Stimulated activated naive B cell treated with anti-CD40 and anti-IgM and Interleukin-4, amounts not matched to agents 10 μg/mL and 1 μg/mL and 100 μg/mL, for 72 hours (primary cell): ENCODE measurements around the gene EVPL.

Experiments used
- ATAC-seq, 2 donors: fragments of 150-1000 bp; cut with Tn5 transposase; replicated peaks; 2 replicates each; pipeline ENCODE4 v1.10.0; 2021; ENCODE audit warnings: moderate library complexity in 1 of 2
- DNase-seq: peaks from one replicate; pipeline ENCODE4 v3.0.0; 2021
- H3K27ac Mint-ChIP-seq: one replicate; pipeline ENCODE4 v1.8.0; 2022; ENCODE audit warnings: mild to moderate bottlenecking, mixed read lengths
- H3K27me3 Mint-ChIP-seq, 2 donors: one replicate each; pipeline ENCODE4 v1.8.0; 2022; ENCODE audit warnings: mixed read lengths in 2 of 2
- H3K36me3 Mint-ChIP-seq, 2 donors: one replicate each; pipeline ENCODE4 v1.8.0; 2022; ENCODE audit warnings: mixed read lengths in 2 of 2, mild to moderate bottlenecking in 1 of 2
- H3K4me1 Mint-ChIP-seq, 2 donors: one replicate each; pipeline ENCODE4 v1.8.0; 2022; ENCODE audit warnings: mixed read lengths in 2 of 2, mild to moderate bottlenecking in 1 of 2
- H3K4me3 Mint-ChIP-seq, 2 donors: one replicate each; pipeline ENCODE4 v1.8.0; 2022; ENCODE audit warnings: mild to moderate bottlenecking in 2 of 2, mixed read lengths in 2 of 2, moderate library complexity in 1 of 2
- H3K9me3 Mint-ChIP-seq, 2 donors: one replicate each; pipeline ENCODE4 v1.8.0; 2022; ENCODE audit warnings: mixed read lengths in 2 of 2, mild to moderate bottlenecking in 1 of 2

The EVPL gene

DNA sequence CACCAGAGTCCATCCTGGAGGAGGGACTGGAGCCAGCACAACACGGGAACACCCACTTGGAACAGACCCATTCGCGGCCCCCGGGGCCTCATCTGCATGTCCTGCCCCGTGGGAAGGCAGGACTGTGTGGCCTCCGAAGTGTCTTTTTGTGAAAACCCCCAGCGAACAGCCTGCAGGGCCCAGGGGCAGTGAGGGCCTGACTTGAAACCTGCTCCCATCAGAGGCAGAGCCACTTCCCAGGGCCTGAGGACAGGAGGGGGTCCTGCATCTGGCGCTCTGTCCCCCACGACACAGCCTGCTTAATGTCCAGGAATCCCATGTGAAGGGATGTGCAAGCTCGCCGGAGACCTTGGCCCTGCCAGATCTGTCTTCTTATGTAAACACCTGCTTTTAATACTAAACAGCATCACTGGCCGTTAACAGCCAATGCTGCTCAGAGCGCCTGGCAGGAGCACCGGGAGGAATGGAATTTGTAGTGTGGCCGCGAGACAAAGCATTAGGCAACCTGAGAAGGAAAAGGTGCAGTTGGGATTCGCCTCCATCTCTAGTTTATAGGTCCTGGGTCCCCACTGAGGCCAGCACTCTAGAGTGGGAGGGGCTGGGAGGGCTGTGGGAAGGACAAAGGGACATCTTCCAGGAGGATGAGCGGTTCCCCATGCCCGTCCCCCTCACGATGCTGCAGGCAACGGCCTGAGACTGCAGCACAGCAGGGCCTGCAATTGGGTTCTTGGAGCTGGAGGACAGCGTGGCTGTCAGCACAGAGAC, 9.6 kb upstream of the EVPL start:
- H3K4me3 Mint-ChIP-seq = no peak overlapping the region
- no peak for DNase-seq
- H3K27ac Mint-ChIP-seq = no peak overlapping the region
- H3K9me3 Mint-ChIP-seq = no peaks in the 10 kb centered on the region
- peaks cover 17 to 41% of the 10 kb centered on the region in 2 donors for H3K36me3 Mint-ChIP-seq
- peaks cover 0 to 1% of the 10 kb centered on the region in 2 donors for H3K4me1 Mint-ChIP-seq
- H3K27me3 Mint-ChIP-seq = no peaks in the 10 kb centered on the region
- ATAC-seq = no peak

DNA sequence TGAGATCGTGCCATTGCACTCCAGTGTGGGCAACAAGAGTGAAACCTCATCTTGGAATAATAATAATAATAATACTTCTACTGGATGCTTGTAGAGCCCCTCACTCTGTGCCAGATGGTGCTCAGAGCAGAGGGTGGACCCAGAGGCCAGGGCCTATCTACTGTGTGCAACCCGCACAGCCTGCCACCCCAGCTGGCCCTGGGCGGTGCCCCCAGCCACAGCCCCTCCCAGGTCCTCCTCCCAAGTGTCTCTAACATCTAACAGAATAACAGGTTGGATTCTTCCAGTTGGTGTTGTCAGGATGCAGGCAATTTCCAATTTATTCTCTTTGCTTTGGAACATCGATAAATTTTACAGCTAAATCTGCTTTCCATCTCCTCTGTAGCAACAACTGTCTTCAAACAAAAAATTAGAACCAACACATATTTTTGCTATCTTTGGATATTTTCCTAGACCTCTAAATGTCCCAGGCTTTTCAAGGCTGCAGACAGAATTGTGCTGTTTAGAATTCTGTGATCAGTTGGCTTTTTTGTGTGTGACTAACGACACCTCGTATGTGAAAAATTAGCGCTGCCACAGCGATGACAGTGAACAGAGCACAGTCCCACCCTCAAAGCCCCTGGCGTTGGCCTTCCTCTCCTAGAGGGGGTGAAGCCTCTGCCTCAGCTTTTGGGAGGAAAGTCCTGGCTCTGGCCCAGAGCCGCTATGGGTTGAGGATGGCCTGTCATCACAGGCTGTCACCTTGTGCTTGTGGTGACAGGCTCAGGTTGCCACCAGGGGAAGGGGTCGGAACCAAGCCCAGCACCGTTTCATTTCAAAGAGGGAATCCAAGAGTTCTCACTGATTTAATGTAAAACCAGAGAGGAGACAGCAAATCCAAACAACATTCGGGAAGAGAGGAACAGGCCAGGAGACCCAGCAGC, 7.6 kb upstream of the EVPL start:
- peaks cover 3 to 4% of the 10 kb centered on the region in 2 donors for H3K4me1 Mint-ChIP-seq
- H3K9me3 Mint-ChIP-seq = no peaks in the 10 kb centered on the region
- ATAC-seq = no peak
- H3K36me3 Mint-ChIP-seq = peaks cover 9 to 27% of the 10 kb centered on the region in 2 donors
- H3K27me3 Mint-ChIP-seq = peaks cover 0 to 2% of the 10 kb centered on the region in 2 donors
- H3K27ac Mint-ChIP-seq = no peak overlapping the region
- DNase-seq = no peak
- H3K4me3 Mint-ChIP-seq = no peak overlapping the region

- peaks cover 3 to 12% of the 10 kb centered on the region in 2 donors for H3K36me3 Mint-ChIP-seq
- no peak for ATAC-seq
- H3K9me3 Mint-ChIP-seq = no peaks in the 10 kb centered on the region
- H3K4me3 Mint-ChIP-seq = no peak overlapping the region
- H3K27me3 Mint-ChIP-seq = peaks cover 0 to 8% of the 10 kb centered on the region in 2 donors
- no peak for DNase-seq
- no peak overlapping the region for H3K27ac Mint-ChIP-seq
- peaks cover 8 to 12% of the 10 kb centered on the region in 2 donors for H3K4me1 Mint-ChIP-seq
These were observed 6.0 kb upstream of the EVPL start for GRCh38 chr17:76033139-76033538.

DNA sequence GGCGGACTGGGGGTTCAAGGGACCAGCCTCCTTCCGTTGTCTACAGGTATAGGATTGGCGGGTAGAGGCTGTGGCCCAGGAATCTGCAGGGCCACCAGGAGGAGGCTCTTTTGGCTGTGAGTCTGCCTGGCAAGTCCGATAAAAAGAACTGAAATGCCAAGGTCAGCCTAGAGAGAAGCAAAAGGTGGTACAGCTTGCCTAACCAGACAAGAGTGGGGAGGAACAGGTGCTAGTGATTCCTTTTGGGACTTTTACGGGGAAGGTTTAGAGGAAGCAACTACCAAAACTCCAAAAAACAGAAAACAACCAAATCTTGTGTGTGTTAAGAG, 5.6 kb upstream of the EVPL start:
- DNase-seq (no peak), ATAC-seq (no peak)
- Mint-ChIP-seq H3K27me3 (peaks cover 0 to 8% of the 10 kb centered on the region in 2 donors), H3K36me3 (peaks cover 2 to 10% of the 10 kb centered on the region in 2 donors), H3K4me3 (no peak overlapping the region), H3K9me3 (no peaks in the 10 kb centered on the region), H3K27ac (no peak overlapping the region), H3K4me1 (peaks cover 8 to 12% of the 10 kb centered on the region in 2 donors)

GRCh38 chr17:76032073-76032779, 5.1 kb upstream of the EVPL start:
- peaks cover 0 to 8% of the 10 kb centered on the region in 2 donors for H3K27me3 Mint-ChIP-seq
- H3K9me3 Mint-ChIP-seq = no peaks in the 10 kb centered on the region
- no peak for ATAC-seq
- peaks cover 2 to 10% of the 10 kb centered on the region in 2 donors for H3K36me3 Mint-ChIP-seq
- no peak for DNase-seq
- peaks cover 9 to 12% of the 10 kb centered on the region in 2 donors for H3K4me1 Mint-ChIP-seq
- H3K27ac Mint-ChIP-seq = no peak overlapping the region
- no peak overlapping the region for H3K4me3 Mint-ChIP-seq

DNA sequence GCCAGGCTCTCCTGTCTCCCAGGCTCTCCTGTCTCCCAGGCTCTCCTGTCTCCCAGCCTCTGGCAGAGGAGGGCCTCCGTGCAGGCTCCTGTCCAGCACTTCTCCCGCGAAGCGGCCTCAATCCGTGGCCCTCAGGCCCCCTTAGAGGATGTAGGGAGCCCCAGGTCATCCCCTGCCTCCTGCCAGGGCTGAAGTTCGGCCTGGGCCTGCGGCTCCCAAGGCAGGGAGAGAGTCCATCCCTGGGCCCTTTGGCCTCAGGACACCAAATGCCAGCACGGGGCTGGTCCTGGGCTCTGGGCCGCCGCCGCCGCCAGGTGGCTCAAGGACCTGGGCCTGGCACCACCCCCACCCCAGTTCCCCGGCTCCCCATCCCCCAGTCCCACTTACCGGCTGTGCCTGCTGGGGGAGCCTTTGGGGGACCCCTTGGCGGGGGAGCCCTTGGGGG, 370 bp downstream of the EVPL start:
- peaks cover 11 to 12% of the 10 kb centered on the region in 2 donors for H3K4me1 Mint-ChIP-seq
- H3K36me3 Mint-ChIP-seq = no peaks in the 10 kb centered on the region
- H3K9me3 Mint-ChIP-seq = no peaks in the 10 kb centered on the region
- no peak for DNase-seq
- ATAC-seq = peak in 1 of 2 donors; percentile 11
- H3K27ac Mint-ChIP-seq = no peak overlapping the region
- H3K27me3 Mint-ChIP-seq = peaks cover 0 to 14% of the 10 kb centered on the region in 2 donors
- no peak overlapping the region for H3K4me3 Mint-ChIP-seq

DNA sequence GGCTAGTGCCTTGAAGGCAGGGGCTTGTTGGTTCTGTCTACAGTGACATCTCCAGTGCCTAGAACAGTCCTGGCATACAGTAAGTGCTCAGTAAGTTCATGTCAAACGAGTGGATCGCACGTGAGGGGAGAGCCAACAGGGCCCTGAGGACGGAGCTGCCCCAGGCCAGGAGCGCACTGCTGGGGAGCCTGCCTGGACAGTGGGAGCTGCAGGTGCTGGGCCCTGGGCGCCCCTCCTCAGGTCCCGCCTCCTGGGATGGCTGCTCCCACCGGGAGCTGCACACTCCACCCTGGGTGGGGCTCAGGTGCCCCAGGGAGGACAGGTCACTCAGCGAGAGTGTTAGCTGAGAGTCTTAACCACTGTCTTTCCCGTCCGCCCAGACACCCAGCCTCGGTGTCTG, 1.8 kb downstream of the EVPL start:
- peaks cover 11 to 12% of the 10 kb centered on the region in 2 donors for H3K4me1 Mint-ChIP-seq
- H3K36me3 Mint-ChIP-seq = no peaks in the 10 kb centered on the region
- DNase-seq = no peak
- H3K27ac Mint-ChIP-seq = no peak overlapping the region
- H3K27me3 Mint-ChIP-seq = peaks cover 0 to 14% of the 10 kb centered on the region in 2 donors
- ATAC-seq = no peak
- H3K4me3 Mint-ChIP-seq = no peak overlapping the region
- H3K9me3 Mint-ChIP-seq = no peaks in the 10 kb centered on the region

GRCh38 chr17:76024353-76024752, 2.8 kb downstream of the EVPL start:
- peaks cover 0 to 8% of the 10 kb centered on the region in 2 donors for H3K27me3 Mint-ChIP-seq
- ATAC-seq = no peak
- H3K4me3 Mint-ChIP-seq = no peak overlapping the region
- peaks cover 5 to 6% of the 10 kb centered on the region in 2 donors for H3K4me1 Mint-ChIP-seq
- DNase-seq = no peak
- H3K36me3 Mint-ChIP-seq = no peaks in the 10 kb centered on the region
- H3K9me3 Mint-ChIP-seq = no peaks in the 10 kb centered on the region
- H3K27ac Mint-ChIP-seq = no peak overlapping the region

GRCh38 chr17:76023900-76024237, 3.2 kb downstream of the EVPL start:
- Mint-ChIP-seq H3K9me3 (no peaks in the 10 kb centered on the region), H3K36me3 (no peaks in the 10 kb centered on the region), H3K4me1 (peaks cover under 1 to 3% of the 10 kb centered on the region in 2 donors), H3K27ac (no peak overlapping the region), H3K4me3 (no peak overlapping the region), H3K27me3 (peaks cover 0 to 6% of the 10 kb centered on the region in 2 donors)
- ATAC-seq (no peak), DNase-seq (no peak)

DNA sequence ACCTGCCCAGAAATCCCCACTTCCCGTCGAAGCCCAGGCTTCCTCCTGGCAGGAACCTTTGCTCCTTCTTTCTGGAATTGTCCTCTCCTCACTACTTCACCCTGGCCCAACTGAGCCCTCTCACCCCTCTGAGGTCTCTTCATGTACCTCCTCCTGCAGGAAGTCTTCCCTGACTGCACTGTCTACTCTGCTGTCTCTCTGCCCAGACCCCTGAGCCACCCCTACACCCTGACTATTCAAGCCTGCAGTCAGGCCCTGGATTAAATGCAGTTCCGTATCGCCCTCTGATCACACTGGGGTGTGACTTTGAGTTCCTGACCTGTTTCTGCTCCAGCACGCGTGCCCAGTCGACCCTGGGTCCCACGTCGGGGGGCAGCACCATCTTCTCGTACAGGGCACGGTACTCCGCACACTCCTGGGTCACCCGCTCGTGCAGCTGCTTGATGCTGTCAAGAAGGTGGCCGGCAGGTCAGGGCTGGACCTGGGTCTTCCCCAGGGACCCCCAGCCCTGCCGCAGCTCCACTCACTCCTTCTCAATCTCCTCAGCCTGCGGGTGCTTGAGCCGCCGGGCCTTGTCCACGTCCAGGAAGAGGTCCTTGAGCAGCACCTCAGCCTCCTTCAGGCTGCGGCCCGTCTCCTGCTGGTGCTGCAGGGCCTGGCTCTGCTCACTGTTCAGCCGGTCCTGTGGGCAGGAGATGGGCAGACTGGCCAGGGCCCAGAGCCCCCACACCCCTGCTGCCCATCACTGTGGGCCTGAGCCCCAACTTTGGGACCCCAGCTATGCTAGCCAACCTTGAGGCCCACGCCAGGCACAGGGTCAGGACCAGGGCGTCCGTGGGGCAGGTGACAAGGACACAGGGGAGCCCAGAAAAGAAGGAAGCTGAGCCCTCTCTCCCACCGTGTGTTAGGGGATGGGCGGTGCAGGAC, 3.9 kb downstream of the EVPL start:
- DNase-seq (no peak), ATAC-seq (no peak)
- Mint-ChIP-seq H3K4me1 (peaks cover 0 to 3% of the 10 kb centered on the region in 2 donors), H3K4me3 (no peak overlapping the region), H3K36me3 (no peaks in the 10 kb centered on the region), H3K27me3 (peaks cover 0 to 6% of the 10 kb centered on the region in 2 donors), H3K9me3 (no peaks in the 10 kb centered on the region), H3K27ac (no peak overlapping the region)

GRCh38 chr17:76022285-76022684, 4.8 kb downstream of the EVPL start:
- H3K4me1 Mint-ChIP-seq = peaks cover 0 to 2% of the 10 kb centered on the region in 2 donors
- no peak overlapping the region for H3K27ac Mint-ChIP-seq
- no peaks in the 10 kb centered on the region for H3K9me3 Mint-ChIP-seq
- ATAC-seq (no peak), DNase-seq (no peak)
- H3K27me3 Mint-ChIP-seq = peaks cover 0 to 6% of the 10 kb centered on the region in 2 donors
- no peaks in the 10 kb centered on the region for H3K36me3 Mint-ChIP-seq
- no peak overlapping the region for H3K4me3 Mint-ChIP-seq

DNA sequence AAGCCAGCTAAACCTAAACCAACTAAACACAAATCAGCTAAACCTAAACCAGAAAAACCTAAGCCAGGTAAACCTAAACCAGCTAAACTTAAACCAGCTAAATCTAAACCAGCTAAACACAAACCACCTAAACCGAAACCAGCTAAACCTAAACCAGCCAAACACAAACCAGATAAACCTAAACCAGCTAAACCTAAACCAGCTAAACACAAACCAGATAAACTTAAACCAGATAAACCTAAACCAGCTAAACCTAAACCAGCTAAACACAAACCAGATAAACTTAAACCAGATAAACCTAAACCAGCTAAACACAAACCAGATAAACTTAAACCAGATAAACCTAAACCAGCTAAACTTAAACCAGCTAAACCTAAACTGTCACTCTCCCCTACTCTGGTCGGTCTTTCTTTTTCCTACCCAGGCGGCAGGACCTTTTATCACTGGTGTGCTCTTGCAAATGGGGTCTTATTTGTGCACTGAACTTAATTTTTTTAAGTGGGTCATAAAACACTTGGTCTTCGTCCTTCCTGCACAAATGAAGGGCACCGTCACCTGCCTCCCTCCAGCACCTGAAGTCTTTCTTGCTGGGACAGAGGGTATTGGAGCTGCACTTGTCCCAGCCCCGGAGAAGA, 7.2 kb downstream of the EVPL start:
- Mint-ChIP-seq H3K27me3 (peaks cover 0 to 6% of the 10 kb centered on the region in 2 donors), H3K4me1 (no peaks in the 10 kb centered on the region), H3K27ac (peak overlapping the region; percentile 22), H3K36me3 (no peaks in the 10 kb centered on the region), H3K4me3 (no peak overlapping the region), H3K9me3 (no peaks in the 10 kb centered on the region)
- ATAC-seq (no peak), DNase-seq (no peak)

DNA sequence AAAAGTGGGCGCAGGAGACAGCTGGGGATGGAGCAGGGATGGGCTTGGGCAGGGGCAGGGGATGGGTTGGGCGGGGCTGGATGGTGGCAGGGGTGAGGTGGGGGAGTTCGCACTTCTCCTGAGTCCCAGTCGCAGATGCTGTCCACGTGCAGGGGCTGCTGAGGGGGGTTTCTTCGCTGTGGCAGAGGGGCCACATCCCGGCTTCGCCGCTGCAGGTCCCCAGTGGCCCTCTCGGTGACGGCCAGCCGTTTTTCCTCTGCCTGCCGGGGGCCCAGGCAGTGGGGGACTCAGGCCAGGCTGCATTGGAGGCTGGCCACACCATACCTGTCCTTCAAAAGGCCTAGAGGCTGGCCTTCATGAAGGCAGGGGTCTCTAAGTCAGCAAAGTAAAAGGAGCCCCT, 8.3 kb downstream of the EVPL start:
- H3K4me3 Mint-ChIP-seq = no peak overlapping the region
- ATAC-seq (no peak), DNase-seq (no peak)
- H3K27ac Mint-ChIP-seq = no peak overlapping the region
- peaks cover 6 to 7% of the 10 kb centered on the region in 2 donors for H3K4me1 Mint-ChIP-seq
- H3K36me3 Mint-ChIP-seq = no peaks in the 10 kb centered on the region
- no peaks in the 10 kb centered on the region for H3K9me3 Mint-ChIP-seq
- H3K27me3 Mint-ChIP-seq = peaks cover 0 to 12% of the 10 kb centered on the region in 2 donors
